ENCODE measurements around the gene C10orf67.

Gene C10orf67

GRCh38 chr10:23193435-23194074, 151.0 kb downstream of the C10orf67 start:
- Histone ChIP-seq H3K27me3 (ENCODE audit: insufficient read depth, low read length) (peaks cover 93% of the 10 kb centered on the region), H3K9me3 (ENCODE audit: low read length) (no peaks in the 10 kb centered on the region), H3K36me3 (ENCODE audit: insufficient read depth, low read length) (no peaks in the 10 kb centered on the region), H3K4me3 (ENCODE audit: low read length) (no peak overlapping the region), H3K4me1 (ENCODE audit: insufficient read depth, low read length) (peaks cover 33% of the 10 kb centered on the region), H2AFZ (ENCODE audit: low read depth, low read length) (no peak overlapping the region)

- Histone ChIP-seq H3K27me3 (ENCODE audit: insufficient read depth, low read length) (peaks cover 92% of the 10 kb centered on the region), H2AFZ (ENCODE audit: low read depth, low read length) (no peak overlapping the region), H3K4me1 (ENCODE audit: insufficient read depth, low read length) (peaks cover 33% of the 10 kb centered on the region), H3K4me3 (ENCODE audit: low read length) (no peak overlapping the region), H3K9me3 (ENCODE audit: low read length) (no peaks in the 10 kb centered on the region), H3K36me3 (ENCODE audit: insufficient read depth, low read length) (no peaks in the 10 kb centered on the region)
Observed at GRCh38 chr10:23192712-23193434, 151.7 kb downstream of the C10orf67 start.

DNA sequence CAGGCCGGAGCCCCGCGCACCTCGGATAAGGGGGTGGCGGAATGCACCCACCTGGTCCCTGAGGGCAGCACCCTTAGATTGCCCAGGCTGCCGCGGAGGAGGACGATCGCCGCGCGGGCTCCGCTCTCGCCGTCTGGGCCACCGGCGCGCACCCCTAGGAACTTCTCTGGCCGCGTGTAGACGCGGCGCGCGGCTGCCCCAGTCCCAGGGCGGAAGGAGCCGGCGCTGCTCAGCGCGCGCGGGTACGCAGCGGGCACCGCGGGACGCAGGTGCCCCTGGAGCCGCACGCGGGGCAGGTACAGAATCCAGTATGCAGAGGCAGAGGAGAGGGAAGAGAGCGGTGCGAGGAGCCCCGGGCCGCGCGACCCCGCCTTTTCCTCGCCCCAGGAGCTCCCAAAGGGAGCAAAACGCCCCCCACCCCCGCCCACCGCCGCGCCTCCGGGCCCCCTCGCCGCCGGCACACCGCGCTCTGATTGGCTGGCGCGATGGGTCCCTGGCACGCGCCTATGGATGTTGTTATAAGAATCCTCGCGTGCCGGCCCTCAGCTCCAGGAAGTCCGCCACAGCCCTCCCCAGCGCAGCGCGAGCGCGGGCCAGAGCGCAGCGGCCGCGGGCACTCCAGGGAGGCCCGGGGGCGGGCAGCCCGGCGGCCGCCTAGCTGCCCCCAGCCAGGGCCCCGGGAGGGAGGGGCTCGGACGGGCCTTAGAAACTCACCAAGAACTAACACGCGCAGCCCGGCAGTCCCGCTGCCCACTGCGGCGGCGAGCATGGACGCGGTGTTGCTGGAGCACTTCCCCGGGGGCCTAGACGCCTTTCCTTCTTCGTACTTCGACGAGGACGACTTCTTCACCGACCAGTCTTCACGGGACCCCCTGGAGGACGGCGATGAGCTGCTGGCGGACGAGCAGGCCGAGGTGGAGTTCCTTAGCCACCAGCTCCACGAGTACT, 152.6 kb downstream of the C10orf67 start, which contains the start of gene PTF1A:
Gene PTF1A, plus strand, starts transcription at position 549 of the 948 bp plus-strand sequence. Its CDS starts 219 bp downstream, at position 768.
- no peak within 1 kb of the TSS for H3K4me3 ChIP-seq (ENCODE audit: low read length)
- no peaks in the 10 kb centered on the region for H3K36me3 ChIP-seq (ENCODE audit: insufficient read depth, low read length)
- H3K27me3 ChIP-seq (ENCODE audit: insufficient read depth, low read length), result peaks cover 88% of the 10 kb centered on the region
- peaks cover 33% of the 10 kb centered on the region for H3K4me1 ChIP-seq (ENCODE audit: insufficient read depth, low read length)
- no peaks in the 10 kb centered on the region for H3K9me3 ChIP-seq (ENCODE audit: low read length)
- H2AFZ ChIP-seq (ENCODE audit: low read depth, low read length), result no peak within 1 kb of the TSS

DNA sequence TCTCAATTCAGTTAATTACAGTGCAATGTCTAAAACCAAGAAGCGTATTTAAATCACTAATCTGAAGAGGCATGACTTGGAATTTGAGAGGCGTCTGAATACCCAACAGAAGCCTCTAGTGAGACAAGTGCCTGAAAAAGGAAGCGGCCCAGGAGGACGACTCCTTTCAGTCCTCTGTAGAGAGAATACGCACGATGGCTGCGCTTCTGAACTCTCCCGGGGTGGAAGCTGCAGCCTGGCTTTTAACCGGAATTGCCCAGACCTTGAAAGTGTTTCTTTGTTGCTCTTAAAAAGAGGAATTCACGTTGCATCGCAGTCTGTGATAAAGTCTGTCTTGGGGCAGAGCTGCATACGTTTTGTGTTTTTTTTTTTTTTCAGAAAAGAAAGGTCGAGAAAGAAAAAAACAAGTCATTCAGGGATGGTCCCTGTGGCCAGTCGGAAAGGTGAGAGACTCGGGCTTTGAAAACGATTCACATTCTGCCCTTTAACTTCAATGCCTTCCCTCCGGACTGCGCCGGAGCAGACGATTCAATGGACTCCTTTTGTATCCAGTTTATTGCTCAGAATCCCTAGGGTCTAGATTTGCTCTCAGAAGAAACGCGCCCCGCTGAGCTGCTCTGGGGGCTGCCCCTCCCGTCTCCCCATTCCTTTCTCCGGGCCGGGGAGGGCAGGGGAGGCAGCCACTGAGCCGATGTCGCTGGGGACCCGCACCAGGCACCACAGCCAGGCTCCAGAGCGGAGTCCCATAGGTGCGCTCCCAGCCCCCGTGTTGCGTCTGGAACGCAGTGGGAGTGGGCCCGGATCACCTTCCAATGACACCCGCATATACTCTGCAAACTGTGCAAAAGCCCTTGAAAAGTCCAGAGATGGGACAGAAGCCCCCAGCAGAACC, 153.5 kb downstream of the C10orf67 start:
- Histone ChIP-seq H3K9me3 (ENCODE audit: low read length) (no peaks in the 10 kb centered on the region), H2AFZ (ENCODE audit: low read depth, low read length) (no peak overlapping the region), H3K36me3 (ENCODE audit: insufficient read depth, low read length) (no peaks in the 10 kb centered on the region), H3K27me3 (ENCODE audit: insufficient read depth, low read length) (peaks cover 88% of the 10 kb centered on the region), H3K4me3 (ENCODE audit: low read length) (no peak overlapping the region), H3K4me1 (ENCODE audit: insufficient read depth, low read length) (peaks cover 26% of the 10 kb centered on the region)

GRCh38 chr10:23189024-23189423, 155.6 kb downstream of the C10orf67 start:
- H3K4me1 ChIP-seq (ENCODE audit: insufficient read depth, low read length), result peaks cover 18% of the 10 kb centered on the region
- H3K4me3 ChIP-seq (ENCODE audit: low read length), result no peak overlapping the region
- no peaks in the 10 kb centered on the region for H3K36me3 ChIP-seq (ENCODE audit: insufficient read depth, low read length)
- no peak overlapping the region for H2AFZ ChIP-seq (ENCODE audit: low read depth, low read length)
- H3K27me3 ChIP-seq (ENCODE audit: insufficient read depth, low read length), result peaks cover 77% of the 10 kb centered on the region
- H3K9me3 ChIP-seq (ENCODE audit: low read length), result no peaks in the 10 kb centered on the region

- H3K4me1 ChIP-seq (ENCODE audit: insufficient read depth, low read length), result peaks cover 18% of the 10 kb centered on the region
- H3K36me3 ChIP-seq (ENCODE audit: insufficient read depth, low read length), result no peaks in the 10 kb centered on the region
- H2AFZ ChIP-seq (ENCODE audit: low read depth, low read length), result no peak overlapping the region
- H3K9me3 ChIP-seq (ENCODE audit: low read length), result no peaks in the 10 kb centered on the region
- peaks cover 65% of the 10 kb centered on the region for H3K27me3 ChIP-seq (ENCODE audit: insufficient read depth, low read length)
- no peak overlapping the region for H3K4me3 ChIP-seq (ENCODE audit: low read length)
Observed at GRCh38 chr10:23187155-23187554, 157.4 kb downstream of the C10orf67 start.

GRCh38 chr10:23186697-23187096, 157.9 kb downstream of the C10orf67 start:
- Histone ChIP-seq H3K4me1 (ENCODE audit: insufficient read depth, low read length) (peaks cover 16% of the 10 kb centered on the region), H3K36me3 (ENCODE audit: insufficient read depth, low read length) (no peaks in the 10 kb centered on the region), H3K27me3 (ENCODE audit: insufficient read depth, low read length) (peaks cover 61% of the 10 kb centered on the region), H3K4me3 (ENCODE audit: low read length) (no peak overlapping the region), H3K9me3 (ENCODE audit: low read length) (no peaks in the 10 kb centered on the region), H2AFZ (ENCODE audit: low read depth, low read length) (no peak overlapping the region)

GRCh38 chr10:23186178-23186577, 158.4 kb downstream of the C10orf67 start:
- peaks cover 10% of the 10 kb centered on the region for H3K4me1 ChIP-seq (ENCODE audit: insufficient read depth, low read length)
- peaks cover 55% of the 10 kb centered on the region for H3K27me3 ChIP-seq (ENCODE audit: insufficient read depth, low read length)
- H3K4me3 ChIP-seq (ENCODE audit: low read length), result no peak overlapping the region
- no peaks in the 10 kb centered on the region for H3K9me3 ChIP-seq (ENCODE audit: low read length)
- no peak overlapping the region for H2AFZ ChIP-seq (ENCODE audit: low read depth, low read length)
- H3K36me3 ChIP-seq (ENCODE audit: insufficient read depth, low read length), result no peaks in the 10 kb centered on the region

DNA sequence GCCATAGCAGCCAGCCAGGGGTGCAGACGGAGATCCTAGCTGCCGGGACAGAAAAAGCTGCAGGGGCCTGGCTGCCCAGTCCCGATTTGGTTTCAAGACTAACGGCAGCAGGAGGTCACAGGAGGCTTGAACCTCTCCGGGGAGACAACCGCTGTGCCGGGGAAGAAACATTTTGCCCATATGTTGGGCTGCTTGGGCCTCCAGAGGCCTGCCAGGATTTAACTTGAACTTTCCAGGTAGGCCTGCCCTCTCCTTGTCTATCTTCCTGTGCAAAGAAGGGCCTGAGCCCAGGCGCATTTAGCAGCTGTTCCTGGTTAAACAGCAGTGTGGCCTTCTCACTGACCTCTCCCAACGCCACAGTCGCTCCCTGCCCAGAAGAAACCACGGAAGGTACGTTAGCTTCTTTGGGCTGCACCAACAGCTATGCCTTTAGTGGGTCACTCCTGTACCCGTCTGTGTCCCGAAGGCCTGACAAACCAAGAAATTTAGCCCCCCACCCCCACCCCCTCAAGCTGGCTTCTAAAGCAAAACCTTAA, 169.6 kb downstream of the C10orf67 start:
- peaks cover 91% of the 10 kb centered on the region for H3K27me3 ChIP-seq (ENCODE audit: insufficient read depth, low read length)
- no peak overlapping the region for H3K4me3 ChIP-seq (ENCODE audit: low read length)
- peaks cover 14% of the 10 kb centered on the region for H3K4me1 ChIP-seq (ENCODE audit: insufficient read depth, low read length)
- no peaks in the 10 kb centered on the region for H3K36me3 ChIP-seq (ENCODE audit: insufficient read depth, low read length)
- no peak overlapping the region for H2AFZ ChIP-seq (ENCODE audit: low read depth, low read length)
- peaks cover 2% of the 10 kb centered on the region for H3K9me3 ChIP-seq (ENCODE audit: low read length)

- Histone ChIP-seq H3K4me1 (ENCODE audit: insufficient read depth, low read length) (peaks cover 14% of the 10 kb centered on the region), H3K4me3 (ENCODE audit: low read length) (peak overlapping the region; percentile 34), H3K36me3 (ENCODE audit: insufficient read depth, low read length) (no peaks in the 10 kb centered on the region), H2AFZ (ENCODE audit: low read depth, low read length) (no peak overlapping the region), H3K27me3 (ENCODE audit: insufficient read depth, low read length) (peaks cover 91% of the 10 kb centered on the region), H3K9me3 (ENCODE audit: low read length) (peaks cover 2% of the 10 kb centered on the region)
Observed at GRCh38 chr10:23174074-23174976, 170.3 kb downstream of the C10orf67 start.

GRCh38 chr10:23173214-23174073, 171.2 kb downstream of the C10orf67 start:
- Histone ChIP-seq H3K9me3 (ENCODE audit: low read length) (peaks cover 2% of the 10 kb centered on the region), H3K27me3 (ENCODE audit: insufficient read depth, low read length) (peaks cover 86% of the 10 kb centered on the region), H3K4me3 (ENCODE audit: low read length) (peak overlapping the region; percentile 34), H3K4me1 (ENCODE audit: insufficient read depth, low read length) (peaks cover 14% of the 10 kb centered on the region), H3K36me3 (ENCODE audit: insufficient read depth, low read length) (no peaks in the 10 kb centered on the region), H2AFZ (ENCODE audit: low read depth, low read length) (peak overlapping the region; percentile 27)

Data from neuron (in vitro differentiated cells).